Hematopoietic multipotent progenitor cell treated with erythropoietin and hydrocortisone succinate and interleukin-3 and kit ligand, for 15 days (in vitro differentiated cells): Measurements from ENCODE around the gene GJD3.
A peak's percentile ranks its signal among the peaks of the same experiment; 100 is the strongest.
"Not testable (repeated sequence)": the region's sequence is repeated elsewhere in the genome, so short reads cannot be mapped to it uniquely, and the experiment has no call there.

Experiments used
- DNase-seq: peaks from one replicate; pipeline ENCODE4 v3.0.0-alpha.2; 2015; ENCODE audit warnings: low spot score

The GJD3 gene, protein sequence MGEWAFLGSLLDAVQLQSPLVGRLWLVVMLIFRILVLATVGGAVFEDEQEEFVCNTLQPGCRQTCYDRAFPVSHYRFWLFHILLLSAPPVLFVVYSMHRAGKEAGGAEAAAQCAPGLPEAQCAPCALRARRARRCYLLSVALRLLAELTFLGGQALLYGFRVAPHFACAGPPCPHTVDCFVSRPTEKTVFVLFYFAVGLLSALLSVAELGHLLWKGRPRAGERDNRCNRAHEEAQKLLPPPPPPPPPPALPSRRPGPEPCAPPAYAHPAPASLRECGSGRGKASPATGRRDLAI

DNA sequence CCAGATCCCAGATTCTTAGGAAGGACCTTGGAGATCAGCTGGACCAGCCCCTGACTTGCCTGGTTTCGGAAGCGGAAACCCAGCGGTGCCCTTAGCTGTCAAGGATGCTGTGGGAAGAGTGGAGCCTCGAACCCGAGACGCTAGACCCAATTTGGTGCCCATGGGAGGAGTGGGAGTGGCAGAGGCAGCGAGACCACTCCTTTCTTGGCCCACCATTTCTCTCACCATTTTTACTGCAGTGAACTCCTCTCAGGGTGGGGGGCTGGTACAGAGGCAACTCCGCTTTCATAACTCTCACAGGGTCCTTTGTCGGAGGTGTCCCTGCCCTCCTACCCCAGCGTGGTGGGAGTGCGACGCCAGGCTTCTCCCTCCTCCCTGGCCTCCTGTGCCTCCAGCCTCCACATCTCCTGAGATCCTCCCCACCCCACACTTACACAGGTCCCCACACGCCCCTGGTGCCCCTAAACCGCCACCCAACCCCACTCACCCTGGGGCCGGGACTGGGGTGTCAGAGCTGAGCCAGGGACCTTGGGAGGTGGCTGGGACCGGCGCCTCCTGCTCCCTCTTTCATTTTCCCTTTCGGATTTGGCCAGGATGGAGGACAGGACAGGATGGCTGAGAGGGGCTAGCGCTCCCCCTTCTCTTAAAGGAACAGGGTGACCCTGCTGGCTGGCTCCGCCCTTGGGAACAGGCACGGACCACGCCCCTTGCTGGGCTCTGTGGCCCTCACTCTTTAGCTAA, at the start of gene GJD3:
Gene GJD3 (minus strand): TSS at position 617 of the 741 bp plus-strand sequence. CDS start 922 bp downstream, outside the sequence.
- DNase-seq: no peak

DNA sequence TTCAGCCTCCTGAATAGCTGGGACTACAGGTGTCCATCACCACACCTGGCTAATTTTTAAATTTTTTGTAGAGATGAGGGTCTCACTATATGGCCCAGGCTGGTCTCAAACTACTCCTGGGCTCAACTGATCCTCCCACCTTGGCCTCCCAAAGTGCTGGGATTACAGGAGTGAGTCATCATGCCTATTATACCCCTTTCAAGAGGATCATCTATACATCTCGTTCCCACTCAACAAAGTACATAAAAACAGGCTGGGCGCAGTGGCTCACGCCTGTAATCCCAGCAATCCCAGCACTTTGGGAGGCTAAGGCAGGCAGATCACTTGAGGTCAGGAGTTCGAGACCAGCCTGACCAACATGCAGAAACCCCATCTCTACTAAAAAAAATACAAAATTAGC, 49.8 kb upstream of the GJD3 start:
- DNase-seq: not testable (repeated sequence)

DNA sequence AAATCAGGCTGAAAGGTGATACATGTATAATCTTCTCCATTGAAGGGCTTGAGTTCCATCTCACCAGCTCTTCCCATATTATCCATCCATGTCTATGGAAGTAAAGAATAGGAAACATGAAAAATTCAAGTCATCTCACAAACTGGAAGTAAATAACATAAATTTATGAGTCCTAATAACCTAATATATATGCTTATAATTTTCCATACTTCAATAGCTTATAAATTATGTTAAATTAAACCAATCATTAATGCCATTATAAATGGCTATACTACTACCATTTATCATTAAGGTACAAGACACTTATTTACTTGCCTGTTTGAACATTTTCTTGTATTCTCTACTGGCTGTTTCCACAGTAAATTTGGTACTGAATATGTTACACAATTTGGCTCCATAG, 48.3 kb upstream of the GJD3 start:
- DNase-seq: no peak

DNA sequence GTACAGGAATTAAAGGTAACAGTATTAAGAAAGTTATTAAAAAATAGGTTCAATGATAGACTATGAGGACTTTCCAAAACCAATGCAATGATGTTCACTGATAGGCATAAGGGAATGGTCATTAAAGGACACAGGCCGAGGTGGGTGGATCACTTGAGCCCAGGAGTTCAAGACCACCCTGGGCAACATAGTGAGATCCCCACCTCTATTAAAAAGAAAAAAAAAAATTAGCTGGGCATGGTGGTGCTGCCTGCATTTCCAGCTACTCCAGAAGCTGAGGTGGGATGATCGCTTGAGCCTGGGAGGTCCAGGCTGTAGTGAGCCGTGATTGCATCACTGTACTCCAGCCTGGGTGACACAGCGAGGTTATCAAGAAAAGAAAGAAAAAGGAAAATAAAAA, 47.3 kb upstream of the GJD3 start:
- no peak for DNase-seq

DNA sequence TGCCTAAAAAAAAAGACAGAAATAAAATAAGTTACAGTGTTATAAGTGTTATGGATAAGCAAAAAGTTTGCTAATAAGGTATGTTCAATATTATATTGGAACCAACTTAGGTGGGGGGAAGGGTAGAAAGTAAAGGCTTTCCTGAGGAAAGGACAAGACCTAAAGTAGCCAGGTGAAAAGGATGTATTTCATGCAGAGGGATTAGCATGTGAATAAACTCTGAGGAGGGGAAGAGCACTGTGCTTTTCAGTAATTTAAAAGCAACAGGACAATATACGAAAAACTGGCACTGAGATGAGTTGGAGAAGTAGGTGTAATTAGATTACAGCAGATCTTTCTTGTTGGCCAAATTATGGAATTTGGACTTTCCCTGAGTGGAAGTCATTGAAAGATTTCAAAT, 45.5 kb upstream of the GJD3 start:
- DNase-seq: no peak

DNA sequence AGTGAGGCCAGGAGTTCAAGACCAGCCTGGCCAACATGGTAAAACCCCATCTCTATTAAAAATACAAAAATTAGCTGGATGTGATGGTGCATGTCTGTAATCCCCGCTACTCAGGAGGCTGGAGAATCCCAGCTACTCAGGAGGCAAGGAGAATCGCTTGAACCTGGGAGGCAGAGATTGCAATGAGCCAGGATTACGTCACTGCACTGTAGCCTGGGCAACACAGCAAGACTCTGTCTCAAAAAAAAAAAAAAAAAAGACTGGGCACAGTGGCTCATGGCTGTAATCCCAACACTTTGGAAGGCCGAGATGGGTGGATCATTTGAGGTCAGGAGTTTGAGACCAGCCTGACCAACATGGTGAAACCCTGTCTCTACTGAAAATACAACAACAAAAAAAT, 45.0 kb upstream of the GJD3 start:
- not testable (repeated sequence) for DNase-seq

DNA sequence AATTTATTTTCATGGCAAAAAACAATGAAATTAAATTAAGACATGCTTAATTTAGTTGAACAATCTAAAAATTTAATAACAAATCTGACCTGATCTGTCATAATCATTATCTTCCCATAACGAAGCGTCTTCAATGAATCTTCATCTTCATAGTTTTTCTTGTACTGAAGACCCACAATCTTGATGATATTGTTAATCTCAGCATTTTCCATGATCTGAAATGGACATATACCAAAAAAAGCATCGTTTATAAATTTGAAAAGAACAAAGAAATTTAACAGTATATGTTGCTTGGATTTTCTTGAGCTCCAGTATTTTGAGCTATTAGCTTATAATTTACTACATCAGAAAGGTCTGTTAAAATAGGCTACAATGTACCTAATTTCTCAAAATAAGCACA, 42.9 kb upstream of the GJD3 start:
- DNase-seq: no peak

DNA sequence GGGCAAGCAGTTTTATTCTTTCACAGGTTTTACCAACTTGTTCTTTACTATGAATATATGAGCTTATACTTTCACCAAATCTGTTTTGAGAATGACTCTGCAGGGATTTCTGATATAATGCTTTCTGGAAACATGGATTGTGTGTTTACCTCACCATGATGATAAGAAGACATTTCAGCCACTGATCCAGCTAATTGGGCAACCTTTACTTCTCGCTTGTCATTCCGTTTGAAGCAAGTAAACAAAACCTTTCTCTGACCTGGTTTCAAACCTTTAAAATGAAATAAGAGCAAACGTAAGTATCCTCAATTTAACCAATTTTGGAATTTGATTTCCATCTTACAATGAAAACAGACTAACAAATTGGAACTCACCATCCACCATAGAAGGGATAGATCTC, 39.5 kb upstream of the GJD3 start:
- no peak for DNase-seq

DNA sequence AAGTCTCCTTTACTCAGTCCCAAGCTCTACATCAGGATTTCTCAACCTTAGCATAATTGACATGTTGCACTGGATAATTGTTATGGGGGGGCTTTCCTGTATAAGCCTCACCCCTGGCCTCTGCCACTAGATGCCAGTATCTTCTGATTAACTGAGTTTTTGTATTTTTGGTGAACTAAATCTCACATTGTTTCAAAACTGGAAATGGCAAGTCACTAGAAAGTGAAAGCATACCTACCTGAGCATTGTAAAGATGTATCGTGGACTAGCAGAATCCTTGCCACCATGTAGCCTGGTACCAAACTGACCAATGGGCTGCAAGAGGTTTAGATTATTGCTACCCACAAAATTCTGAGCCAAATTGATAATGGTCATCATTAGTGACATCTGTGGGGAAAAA, 38.1 kb upstream of the GJD3 start:
- no peak for DNase-seq

DNA sequence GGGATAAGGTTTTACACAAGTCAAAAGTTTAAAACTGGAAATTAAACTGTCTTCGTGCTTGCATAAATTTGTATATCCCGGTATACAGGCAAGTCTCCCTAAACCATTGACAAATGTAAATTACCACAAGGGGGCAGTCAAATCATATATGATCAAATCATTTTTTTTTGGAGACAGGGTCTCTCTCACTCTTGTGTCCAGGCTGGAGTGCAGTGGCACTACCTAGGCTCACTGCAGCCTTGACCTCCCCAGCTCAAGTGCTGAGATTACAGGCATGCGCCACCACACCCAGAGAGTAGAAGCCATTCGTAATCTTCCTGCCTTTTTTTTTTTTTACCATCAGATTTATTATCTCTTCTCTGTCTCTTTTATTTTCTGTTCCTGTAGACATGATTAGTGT, 34.6 kb upstream of the GJD3 start:
- peak; percentile 62 for DNase-seq

DNA sequence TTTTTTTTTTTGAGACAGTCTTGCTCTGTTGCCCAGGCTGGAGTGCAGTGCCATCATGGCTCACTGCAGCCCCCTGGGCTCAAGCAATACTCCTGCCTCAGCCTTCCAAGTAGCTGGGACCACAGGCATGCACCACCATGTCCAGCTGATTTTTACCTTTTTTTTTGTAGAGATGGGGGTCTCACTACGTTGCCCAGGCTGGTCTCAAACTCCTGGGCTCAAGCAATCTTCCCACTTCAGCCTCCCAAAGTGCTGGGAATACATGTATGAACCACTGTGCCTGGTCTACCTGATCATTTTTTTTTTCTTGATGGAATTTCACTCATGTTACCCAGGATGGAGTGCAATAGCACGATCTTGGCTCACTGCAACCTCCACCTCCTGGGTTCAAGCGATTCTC, 22.0 kb upstream of the GJD3 start:
- not testable (repeated sequence) for DNase-seq

DNA sequence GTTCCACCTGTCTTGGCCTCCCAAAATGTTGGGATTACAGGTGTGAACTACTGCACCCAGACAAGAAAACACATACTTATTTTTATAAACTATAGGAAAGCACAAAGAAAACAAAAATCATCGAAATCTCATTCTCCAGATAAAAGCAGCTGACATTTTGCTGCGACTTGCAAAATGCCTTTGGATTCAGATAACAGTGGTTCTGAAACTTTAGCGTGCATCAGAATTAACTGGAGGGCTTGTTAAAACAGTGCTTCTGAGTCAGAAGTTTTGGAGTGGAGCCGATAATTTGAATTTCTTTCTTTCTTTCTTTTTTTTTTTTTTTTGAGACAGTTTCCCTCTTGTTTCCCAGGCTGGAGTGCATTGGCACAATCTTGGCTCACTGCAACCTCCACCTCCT, 17.7 kb upstream of the GJD3 start:
- DNase-seq: no peak

DNA sequence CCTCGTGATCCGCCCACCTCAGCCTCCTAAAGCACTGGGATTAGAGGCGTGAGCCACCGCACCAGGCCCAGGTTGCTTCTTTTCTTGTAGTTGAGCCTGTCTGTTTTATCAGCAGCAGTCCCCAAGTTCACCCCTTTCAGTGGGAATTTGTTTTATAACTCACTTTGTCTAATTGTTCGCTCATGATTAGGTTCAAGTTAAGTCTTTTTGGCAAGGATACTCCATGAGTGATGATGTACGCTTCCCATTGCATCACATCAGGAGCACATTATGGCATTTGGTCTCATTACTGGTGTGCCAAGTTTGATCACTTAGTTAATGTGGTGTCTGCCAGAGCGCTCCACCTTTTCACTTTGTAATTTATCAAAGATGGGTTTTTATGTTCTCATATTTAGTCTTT, 14.4 kb upstream of the GJD3 start:
- DNase-seq: no peak

DNA sequence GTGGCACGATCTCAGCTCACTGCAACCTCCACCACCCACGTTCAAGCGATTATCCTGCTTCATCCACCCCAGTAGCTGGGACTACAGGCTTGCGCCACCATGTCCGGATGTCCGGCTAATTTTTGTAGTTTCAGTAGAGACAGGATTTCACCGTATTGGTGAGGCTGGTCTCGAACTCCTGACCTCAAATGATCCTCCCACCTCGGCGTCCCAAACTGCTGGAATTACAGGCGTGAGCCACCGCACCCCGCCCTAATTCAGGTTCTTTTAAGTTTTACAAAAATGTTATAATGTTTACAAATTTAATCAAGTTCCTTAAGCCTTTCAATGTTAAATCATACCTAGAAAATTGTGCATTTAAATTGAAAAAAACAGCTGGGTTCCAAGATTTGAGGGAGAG, 13.3 kb upstream of the GJD3 start:
- DNase-seq: no peak

DNA sequence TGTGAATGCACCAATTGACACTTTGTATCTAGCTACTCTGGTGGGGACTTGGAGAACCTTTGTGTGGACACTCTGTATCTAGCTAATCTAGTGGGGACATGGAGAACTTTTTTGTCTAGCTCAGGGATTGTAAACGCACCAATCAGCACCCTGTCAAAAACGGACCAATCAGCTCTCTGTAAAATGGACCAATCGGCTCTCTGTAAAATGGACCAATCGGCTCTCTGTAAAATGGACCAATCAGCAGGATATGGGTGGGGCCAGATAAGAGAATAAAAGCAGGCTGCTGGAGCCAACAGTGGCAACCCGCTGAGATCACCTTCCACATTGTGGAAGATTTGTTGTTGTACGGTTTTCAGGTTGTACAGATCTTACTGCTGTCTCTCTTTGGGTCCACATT, 12.0 kb upstream of the GJD3 start:
- not testable (repeated sequence) for DNase-seq

DNA sequence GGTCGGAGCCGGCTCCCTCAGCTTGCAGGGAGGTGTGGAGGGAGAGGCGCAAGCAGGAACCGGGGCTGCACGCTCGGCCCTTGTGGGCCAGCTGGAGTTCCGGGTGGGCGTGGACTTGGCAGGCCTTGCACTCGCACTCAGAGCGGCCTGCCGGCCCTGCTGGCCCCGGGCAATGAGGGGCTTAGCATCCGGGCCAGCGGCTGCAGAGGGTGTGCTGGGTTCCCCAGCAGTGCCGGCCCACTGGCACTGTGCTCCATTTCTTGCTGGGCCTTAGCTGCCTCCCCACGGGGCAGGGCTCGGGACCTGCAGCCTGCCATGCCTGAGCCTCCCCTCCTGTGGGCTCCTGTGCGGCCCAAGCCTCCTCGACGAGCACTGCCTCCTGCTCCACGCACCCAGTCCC, 11.2 kb upstream of the GJD3 start:
- not testable (repeated sequence) for DNase-seq

DNA sequence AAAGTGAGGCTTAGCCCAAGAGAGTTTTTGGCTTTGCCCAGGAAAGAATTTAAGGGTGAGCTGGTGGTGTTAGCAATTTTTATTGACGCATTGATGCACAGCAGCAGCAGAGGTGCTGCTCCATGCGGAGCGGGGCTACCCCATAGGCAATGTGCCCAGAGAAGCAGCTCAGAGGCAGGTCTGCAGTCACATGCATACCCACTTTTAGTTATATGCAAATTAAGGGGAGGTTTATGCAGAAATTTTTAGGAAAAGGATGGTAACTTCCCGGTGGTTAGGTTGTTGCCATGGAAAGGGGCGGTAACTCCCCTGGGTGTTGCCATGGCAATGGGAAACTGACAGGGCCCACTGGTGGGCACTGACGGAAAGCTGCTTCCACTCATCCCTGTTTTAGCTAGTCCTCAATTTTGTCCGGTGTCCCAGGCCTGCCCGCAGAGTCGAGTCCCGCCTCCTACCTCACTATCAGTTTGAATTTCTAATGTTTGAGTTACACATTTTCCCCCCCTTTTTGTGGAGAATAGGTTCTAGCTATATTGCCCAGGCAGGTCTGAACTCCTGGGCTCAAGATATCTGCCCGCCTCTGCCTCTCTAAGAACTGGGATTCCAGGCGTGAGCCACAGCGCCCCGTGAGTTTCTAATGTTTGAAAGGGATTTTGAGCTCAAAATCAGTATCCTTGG, 10.4 kb upstream of the GJD3 start:
- DNase-seq: no peak

DNA sequence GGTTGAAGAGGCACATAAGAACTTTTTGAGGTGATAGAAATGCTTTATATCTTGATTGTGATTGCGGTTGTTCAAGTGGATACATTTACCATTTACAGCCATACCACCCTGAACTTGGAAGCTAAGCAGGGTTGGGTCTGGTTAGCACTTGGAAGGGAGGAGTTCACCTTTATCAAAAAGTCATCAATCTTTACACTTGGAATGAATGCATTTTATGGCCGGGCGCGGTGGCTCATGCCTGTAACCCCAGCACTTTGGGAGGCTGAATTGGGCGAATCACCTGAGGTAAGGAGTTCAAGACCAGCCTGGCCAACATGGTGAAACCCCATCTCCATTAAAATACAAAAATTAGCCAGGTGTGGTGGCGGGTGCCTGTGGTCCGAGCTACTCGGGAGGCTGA, 9.5 kb upstream of the GJD3 start:
- DNase-seq: no peak

DNA sequence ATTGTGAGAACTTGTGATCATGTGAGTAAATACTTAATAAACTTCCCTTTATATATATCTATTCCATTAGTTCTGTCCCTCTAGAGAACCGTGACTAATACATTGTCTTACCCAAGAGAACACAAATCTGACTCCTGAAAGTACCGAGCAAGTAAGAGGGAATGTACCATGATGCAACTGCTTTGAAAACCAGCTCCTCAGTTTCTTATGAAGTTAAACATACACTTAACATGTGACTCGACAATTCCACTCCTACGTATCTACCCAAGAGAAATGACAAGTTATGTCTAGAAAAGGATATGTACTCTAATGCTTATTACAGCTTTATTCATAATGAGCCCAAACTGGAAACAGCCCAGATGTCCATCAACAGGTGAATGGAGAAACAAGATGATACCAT, 8.8 kb upstream of the GJD3 start:
- no peak for DNase-seq

DNA sequence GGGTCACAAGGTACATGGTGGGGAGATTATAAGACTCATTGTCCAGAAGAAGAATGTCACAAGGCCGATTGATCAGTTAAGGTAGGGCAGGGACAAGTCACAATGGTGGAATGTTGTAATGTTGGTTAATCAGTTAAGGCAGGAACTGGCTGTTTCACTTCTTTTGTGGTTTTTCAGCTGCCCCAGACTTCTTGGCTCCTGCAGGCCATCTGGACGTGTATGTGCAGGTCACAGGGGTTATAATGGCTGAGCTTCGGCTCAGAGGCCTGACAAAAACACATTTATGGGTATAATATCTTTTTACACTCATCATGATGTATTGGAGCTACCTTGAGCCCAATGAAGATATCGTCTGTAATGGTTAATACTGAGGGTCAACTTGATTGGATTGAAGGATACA, 8.1 kb upstream of the GJD3 start:
- not testable (repeated sequence) for DNase-seq

DNA sequence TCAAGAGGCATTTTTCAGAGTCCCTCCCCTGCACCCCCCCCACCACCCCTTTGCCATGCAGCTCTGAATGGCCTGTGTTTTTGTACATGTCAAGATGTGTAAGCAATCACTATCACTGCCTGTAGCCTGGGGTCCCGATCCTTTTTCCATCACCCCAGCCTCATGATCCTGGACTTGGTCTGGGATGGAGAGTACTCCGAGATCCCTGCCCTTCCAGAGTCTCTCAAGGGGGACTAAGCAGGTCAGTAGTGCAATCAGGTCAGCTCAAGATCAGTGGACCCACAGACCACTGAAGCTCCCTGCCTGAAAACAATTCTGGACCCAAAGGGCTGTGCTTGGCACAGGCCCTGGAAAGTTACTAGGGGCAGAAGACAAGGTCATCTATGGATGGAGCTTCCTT, 7.5 kb upstream of the GJD3 start:
- DNase-seq: no peak

DNA sequence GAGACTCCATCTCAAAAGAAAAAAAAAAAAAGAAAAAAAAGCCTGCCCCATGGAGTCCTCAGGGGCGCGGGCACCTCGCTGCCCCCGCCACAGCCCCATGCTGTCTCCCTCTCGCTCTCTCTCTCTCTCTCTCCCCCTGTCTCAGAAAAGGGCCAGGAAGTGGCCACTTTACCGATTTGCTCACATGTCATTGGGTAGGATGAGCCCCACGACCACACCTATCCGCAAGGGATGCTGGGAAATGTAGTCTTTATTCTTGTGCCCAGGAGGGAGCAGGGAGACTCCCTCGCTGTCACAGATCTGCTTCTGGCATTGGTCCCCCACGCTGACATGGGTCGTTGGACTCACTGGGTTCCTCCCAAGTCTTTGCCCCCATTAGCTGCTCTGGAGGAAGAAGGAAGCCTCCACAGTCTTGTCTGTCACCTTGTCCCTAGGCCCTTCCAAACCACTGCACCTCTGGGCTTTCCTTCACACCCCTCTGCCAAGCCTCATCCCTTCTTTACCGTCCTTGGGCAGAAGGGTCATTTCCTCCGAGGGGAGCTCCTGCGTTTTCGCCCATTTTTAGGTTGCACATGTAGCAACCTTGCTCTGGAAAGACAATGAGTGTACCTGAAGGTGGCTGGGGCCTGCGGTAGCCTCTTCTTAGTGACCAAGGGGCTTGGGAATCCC, 6.9 kb upstream of the GJD3 start:
- peak; percentile 38 for DNase-seq

DNA sequence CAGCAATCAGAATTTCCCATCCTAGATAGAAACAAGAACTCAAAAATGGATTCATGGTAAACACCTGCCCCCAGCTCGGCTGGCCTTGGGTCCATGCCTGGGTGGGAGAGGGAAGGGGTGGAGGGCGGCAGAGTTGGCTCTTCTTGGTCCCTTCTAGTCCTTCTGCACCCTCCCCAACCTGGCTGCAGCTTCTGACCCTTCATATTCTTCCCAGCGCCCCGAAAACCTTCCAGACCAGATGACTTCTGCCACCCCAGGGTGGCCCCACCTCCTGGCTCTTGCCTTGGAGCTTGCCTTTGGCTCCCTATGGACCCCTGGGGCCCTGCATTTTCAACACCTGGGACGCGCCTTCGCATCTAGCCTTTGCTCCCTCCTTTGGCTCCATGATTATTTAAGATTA, 5.4 kb upstream of the GJD3 start:
- DNase-seq: no peak
